D721Med (cell line): ENCODE measurements around the gene UPF3A.
"Not testable (repeated sequence)": the region's sequence is repeated elsewhere in the genome, so short reads cannot be mapped to it uniquely, and the experiment has no call there.

Experiments
- DNase-seq: peaks from one replicate; pipeline ENCODE4 v3.0.0; 2011; ENCODE audit warnings: low spot score; ENCODE audit not compliant: insufficient read length
- FAIRE-seq: peaks from 2 replicates; lab custom pipeline; 2011; peaks lifted over from hg19 to GRCh38; lab: Jason Lieb, UNC
- CTCF ChIP-seq: IDR thresholded peaks from 2 replicates; pipeline ENCODE4 v1.5.1; 2012; ENCODE audit warnings: mild to moderate bottlenecking, control low read depth; ENCODE audit not compliant: insufficient read depth; ENCODE audit errors: missing control alignments

UPF3A gene

DNA sequence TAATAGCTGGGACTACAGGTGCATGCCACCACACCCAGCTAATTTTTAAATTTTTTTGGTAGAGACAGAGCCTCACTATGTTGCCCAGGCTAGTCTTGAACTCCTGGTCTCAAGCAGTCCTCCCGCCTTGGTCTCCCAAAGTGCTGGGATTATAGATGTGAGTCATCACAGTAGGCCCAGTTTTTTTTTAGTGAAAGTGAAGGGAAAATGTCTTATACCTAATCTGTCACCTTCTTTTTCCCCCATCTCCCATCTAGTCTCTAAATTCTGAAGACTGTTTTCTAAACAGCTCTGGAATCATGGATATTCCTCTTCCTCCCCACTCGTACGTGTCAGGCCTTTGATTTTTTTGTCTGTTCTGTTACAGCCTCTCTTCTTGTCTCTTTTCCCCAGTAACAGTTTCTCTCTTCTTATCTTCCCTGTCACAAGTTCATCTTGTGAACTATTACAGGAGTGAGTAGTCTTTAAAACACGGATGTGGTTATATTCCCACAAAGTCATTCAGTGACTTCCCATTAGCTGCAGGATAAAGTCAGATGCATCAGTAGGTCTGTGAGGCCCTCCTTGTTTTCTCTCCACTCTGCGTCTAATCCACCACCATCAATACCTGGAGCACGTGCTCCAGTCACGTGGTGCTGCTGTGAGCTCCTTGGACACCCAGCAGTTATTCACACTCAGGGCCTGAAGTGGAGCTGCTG, 43.8 kb upstream of the UPF3A start:
- DNase-seq: no peak
- FAIRE-seq: no peak
- TF ChIP-seq CTCF: no peak

GRCh38 chr13:114241918-114242317, 39.5 kb upstream of the UPF3A start:
- no peak for TF ChIP-seq CTCF
- no peak for FAIRE-seq
- DNase-seq: no peak

DNA sequence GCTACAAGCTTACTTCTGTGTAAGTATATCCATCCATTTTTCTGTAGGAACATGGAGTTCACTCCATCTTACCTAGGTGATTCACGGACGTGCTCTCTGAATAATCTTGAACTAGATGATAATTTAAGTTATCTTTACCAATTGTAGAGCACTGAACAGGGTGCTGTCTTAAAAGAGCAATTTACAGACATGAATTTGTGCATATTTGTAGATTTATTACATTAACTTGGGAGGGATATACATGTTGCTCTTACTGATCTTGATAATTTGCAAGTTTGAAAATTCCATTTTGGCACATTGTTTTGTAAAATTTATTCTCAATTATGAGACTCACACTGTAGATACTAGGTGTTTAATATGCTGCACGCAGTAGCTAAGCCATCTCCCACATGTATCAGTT, 37.4 kb upstream of the UPF3A start:
- no peak for TF ChIP-seq CTCF
- FAIRE-seq (no peak), DNase-seq (no peak)

GRCh38 chr13:114244637-114245036, 36.8 kb upstream of the UPF3A start:
- FAIRE-seq: no peak
- no peak for DNase-seq
- TF ChIP-seq CTCF: no peak

- DNase-seq (no peak), FAIRE-seq (no peak)
- no peak for TF ChIP-seq CTCF
Observed at GRCh38 chr13:114248011-114248410, 33.4 kb upstream of the UPF3A start.

DNA sequence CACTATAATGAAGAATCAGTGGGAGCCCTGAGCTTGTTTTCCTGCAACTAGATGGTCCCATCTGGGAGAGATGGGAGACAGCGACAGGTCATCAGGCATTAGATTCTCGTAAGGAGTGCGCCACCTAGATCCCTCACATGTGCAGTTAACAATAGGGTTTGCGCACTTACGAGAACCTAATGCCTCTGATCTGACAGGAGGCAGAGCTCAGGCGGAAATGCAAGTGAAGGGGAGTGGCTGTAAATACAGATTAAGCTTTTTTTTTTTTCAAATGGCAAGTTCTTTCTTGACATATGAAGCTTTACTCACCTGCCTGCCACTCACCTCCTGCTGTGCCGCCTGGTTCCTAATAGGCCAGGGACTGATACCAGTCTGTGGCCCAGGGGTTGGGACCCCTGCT, 32.3 kb upstream of the UPF3A start:
- no peak for TF ChIP-seq CTCF
- DNase-seq (no peak), FAIRE-seq (no peak)

DNA sequence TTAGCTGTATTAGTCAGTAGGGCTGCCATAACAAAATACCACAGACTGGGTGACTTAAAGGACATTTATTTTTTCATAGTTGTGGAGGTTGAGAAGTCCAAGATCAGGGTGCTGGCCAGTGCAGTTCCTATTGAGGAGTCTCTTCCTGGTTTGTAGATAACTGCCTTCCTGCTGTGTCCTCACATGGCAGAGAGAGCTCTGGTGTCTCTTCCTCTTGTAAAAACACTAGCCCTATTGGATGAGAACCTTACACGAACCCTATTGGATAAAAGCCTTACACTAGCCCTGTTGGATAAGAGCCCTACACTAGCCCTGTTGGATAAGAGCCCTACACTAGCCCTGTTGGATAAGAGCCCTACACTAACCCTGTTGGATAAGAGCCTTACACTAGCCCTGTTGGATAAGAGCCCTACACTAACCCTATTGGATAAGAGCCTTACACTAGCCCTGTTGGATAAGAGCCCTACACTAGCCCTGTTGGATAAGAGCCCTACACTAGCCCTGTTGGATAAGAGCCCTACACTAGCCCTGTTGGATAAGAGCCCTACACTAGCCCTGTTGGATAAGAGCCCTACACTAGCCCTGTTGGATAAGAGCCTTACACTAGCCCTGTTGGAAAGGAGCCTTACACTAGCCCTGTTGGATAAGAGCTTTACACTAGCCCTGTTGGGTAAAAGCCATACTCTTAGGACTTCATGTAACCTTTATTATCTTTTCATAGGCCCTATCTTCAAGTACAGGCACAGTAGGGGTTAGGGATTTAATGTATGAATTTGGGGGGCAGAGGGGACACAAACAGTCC, 29.6 kb upstream of the UPF3A start:
- FAIRE-seq, DNase-seq: not testable (repeated sequence)
